Brain pericyte (primary cell): Measurements from ENCODE around the gene IRF4.
"Not testable (repeated sequence)": the region's sequence is repeated elsewhere in the genome, so short reads cannot be mapped to it uniquely, and the experiment has no call there.

ENCODE experiments used
- DNase-seq: peaks from one replicate; pipeline ENCODE4 v3.0.0-alpha.2; 2012; ENCODE audit warnings: low read depth, low spot score

Gene IRF4

DNA sequence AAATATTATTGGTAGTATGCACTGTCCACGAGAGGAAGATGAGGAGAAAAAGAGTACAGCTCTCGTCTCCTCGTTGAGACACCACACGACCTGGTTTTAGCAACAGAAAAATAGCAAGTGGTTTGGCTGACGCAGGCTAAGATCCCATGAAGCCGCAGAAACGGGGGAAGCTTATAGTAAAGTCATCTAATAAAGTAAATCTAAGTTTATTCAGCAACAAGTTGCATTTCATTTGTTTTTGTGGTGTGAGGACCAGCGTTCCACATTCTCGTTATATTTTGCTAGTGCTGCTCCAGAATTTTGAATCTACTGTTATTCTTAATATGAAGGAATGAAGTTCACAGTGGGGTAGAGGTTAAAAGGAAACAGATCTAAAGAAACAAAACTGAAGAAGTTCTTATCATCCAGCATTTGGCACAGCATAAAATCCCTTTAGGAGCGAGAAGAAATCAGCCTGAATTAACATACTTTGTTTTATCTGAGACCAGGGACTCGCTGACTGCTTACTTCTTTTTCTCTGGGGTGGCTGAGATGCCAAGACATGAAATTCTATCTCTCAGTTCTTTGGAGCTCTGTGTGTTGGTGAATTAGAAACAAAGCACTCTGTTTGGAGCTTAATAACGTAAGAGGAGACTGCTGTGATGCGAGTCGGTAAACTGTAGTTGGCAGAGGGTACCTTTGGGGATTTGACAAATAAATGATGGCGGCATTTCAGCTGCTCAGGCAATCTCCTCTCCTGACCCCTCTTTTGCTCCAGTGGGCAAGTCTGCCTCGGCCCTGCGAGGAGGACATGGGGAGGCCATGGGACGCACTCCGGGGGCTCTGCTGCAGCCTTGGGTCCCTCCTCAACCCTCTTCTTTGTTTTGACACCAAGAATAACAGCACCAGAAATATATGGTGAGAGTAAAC is 24.9 kb upstream of the IRF4 start:
- no peak for DNase-seq

DNA sequence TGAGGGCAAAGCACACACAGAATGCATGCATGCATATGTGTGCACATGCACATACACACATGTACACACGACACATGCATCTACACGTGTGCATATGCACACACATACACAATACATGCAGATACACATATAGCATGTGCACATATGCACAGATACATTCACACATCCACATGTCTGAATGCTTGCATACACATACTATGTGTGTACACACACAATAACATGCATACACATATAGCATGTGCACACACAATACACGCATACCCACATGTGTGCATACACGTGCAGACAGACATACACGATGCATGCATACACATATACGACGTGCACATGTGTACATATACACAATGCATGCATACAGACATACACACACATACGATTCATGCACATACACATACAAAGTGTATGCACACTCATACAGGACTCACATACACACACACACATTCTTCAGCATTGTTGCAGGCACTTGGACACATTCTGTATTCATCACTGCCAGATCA is 24.2 kb upstream of the IRF4 start:
- no peak for DNase-seq

DNA sequence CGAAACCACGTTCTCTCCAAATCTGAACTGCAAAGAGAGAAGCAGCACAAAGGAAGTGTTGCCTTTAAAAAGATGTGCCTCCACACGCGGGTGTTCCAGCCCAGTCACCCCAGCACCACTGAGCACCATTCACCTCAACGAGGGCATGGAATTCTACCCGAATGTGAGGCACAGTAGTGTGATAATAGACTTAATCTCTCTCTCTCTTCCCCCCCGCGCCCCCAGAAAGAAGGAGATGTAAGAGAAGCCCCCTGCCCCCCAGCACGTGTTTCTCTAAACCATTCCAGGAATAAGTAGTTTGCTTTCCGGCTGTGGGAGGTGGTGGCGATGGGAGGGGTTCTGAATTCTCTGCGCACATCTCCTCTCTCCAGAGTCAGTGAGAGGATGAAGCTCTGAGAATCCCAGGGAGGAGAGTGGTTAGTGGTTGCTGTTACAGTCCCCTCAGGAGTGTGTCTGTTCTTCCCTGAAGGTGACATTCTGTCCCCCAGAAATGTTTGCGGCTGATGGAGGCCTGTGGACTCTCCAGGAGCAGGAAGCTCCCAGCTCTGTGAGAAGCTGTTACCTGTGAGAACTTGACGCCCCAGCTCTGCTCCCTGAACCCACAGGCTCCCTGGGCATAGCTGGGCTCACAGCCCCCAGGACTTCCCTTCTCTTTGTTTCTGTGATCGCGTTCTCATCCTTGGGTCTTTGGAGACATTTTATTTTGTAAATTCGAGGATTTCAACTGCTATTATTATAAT is 23.5 kb upstream of the IRF4 start:
- DNase-seq, result no peak

DNA sequence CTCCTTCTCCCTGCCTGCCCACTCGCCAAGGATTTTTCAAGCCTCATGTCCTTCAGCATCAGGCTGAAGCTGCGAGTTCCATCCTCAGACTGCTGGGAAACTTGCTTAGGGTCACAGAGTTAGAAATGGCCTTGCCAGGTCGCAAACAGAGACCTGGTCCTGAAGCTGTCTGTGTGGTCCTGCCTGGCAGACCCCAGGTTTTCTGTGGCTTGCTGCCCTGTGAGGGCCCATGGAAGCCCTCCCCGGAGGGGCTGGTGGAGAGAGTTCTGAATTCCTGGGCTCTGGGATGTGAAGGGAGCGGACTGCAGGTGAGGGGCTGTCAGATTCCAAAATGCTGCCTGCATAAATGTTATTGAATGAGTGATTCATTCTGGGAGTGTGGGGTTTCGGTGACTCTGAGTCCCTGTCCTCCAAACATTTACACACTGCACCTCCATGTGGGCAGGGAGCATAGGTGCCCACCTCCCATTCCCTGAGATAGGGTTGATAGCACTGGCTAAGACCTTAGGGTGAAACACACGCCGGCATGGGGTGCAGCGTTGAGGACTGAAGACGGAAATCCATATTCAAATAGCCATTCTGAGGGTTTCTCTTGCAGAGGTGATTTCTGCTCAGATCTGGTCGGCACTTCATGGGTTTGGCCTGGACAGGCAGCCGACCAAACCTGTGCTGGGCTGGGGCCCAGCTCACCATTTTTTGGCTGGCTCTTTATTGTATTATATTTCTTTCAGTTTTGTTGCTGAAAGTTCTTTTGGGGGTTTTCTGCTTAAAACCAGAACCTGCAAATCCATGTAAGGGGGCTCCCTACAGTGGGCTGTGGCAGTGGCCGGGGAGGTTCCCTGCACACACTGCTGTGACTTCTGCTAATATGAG is 21.8 kb upstream of the IRF4 start:
- DNase-seq, result no peak

DNA sequence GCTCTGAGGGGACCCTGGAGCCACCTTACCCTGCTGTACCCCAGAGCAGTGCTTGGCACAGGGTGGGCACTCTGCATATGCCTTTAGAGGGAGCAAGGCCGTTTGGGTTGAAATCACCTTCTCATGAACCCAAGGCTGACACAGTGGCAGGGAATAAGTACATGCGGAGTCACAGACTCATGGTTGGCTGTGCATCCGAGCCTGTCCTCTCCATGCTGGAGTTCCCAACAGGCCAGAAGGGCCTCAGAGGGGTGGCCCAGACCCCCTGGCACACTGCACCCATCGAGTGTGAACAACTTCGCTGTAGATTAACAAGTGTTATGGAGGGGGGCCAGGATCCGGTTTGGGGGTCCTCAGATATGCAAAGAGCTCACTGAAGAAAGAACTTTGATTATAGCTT is 21.0 kb upstream of the IRF4 start:
- no peak for DNase-seq

GRCh38 chr6:371851-372250 is 19.7 kb upstream of the IRF4 start:
- not testable (repeated sequence) for DNase-seq

GRCh38 chr6:372336-372911 is 19.1 kb upstream of the IRF4 start:
- DNase-seq, result no peak

DNA sequence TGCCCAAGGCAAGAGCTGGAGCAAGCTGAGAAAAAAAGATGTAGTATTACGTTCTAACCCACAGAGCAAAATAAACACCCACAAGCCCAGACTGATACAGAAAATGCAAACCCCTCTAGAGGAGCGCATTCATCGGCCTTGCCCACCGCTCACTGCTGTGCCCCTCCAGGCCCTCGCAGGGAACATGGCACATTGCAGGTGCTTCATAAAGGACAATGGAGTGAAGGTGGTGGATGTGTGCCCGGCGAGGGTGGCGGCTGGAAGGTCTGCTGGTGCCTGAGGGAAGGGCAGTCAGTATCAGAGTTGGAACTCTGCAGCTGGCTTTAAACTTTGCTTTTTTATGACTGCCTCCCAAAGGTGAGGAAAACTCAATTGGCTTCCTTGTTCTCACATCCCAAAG is 18.5 kb upstream of the IRF4 start:
- no peak for DNase-seq

DNA sequence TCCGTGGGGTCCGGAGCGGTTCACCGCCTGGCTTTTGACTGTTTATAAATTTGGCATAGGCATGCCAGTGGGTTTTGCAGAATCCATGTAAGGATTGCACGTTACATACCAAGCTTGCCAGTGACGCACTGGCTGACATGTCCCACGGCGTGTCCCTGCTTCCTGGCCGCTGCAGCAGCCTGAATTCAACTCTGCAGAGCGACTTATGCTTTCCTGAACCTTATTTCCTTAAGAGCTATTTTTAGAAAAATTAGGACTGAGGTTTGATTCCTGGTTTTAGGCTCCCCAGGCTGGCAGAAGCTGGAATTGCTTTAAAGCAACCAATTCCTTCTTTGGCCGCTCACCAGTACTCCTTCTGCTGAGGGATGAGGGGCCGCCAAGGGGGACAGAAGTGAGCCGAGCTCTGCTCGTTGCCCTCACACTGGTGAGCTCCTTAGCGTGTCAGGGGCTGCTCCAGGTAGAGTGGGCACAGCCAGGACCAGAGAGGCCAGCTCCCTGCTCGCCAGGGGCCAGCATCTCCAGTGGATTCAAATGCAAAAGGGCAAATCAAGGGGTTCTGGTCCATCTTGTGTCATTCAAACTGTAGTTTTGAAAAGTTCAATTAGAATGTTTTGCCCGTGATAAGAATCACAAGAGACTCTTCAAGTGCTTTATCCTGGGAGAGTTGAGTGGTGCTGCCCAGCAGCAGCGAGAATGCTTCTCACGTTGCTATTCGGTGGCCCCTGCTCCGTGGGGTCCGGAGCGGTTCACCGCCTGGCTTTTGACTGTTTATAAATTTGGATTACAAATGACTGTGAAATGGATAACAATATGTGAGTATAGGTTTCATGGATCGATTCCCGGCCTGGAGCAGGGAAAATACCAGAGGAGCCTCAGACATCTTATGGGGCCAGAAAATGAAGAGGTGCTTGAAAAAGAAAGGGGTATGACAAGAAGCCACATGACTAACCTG is 17.5 kb upstream of the IRF4 start:
- no peak for DNase-seq

DNA sequence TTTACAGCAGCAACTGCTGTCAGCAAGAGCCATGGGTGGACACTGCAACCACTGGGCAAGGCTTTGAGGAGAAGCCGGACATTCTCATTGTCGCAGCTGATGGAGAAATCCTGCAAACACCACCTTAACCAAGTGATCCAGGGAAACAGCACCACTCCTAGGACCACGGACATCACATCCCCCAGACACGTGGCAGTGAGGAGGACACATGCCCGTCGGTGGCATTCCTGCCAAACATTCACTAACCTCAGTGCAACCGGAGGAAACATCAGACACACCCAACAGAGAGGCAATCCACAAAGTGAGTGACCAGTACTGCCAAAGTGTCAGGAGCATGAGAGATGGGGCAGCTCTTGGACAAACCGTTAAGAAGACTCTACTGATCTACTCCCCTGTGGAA is 16.6 kb upstream of the IRF4 start:
- DNase-seq, result no peak

GRCh38 chr6:376827-377640 is 14.5 kb upstream of the IRF4 start:
- DNase-seq, result no peak

- not testable (repeated sequence) for DNase-seq
Observed at GRCh38 chr6:377641-378020, 13.9 kb upstream of the IRF4 start.

GRCh38 chr6:378090-378957 is 13.2 kb upstream of the IRF4 start:
- no peak for DNase-seq

DNA sequence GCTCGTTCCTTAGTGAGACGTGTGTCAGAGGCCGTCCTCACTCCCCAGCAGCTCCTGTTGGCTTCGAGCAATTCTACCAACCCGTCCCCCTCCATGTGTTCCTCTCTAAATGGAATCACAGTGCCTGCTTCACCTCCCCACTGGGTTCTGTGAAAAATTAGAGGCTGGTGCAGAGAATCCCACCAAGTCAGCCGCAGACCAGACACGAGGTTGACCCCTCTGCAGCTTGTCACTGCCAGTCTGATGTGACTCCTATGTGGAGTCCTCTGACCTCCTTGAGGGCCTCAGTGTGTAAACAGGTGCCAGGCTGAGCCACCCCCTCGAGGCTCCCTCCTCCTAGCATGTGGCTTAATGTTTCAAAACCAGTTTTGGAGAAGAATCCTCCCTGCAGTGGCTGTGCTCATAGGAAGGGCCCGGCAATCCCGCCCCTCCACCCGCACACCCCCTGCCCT is 12.6 kb upstream of the IRF4 start:
- no peak for DNase-seq

GRCh38 chr6:379410-380181 is 12.0 kb upstream of the IRF4 start:
- DNase-seq, result no peak

GRCh38 chr6:380234-381218 is 11.0 kb upstream of the IRF4 start:
- no peak for DNase-seq
